Ishikawa (cell line): Measurements from ENCODE around the gene SUGP1.

ENCODE experiments used
- CEBPB ChIP-seq: IDR thresholded peaks from 2 replicates; pipeline ENCODE4 v1.6.1; 2012
- CREB1 ChIP-seq: IDR thresholded peaks from 2 replicates; pipeline ENCODE4 v1.6.1; 2012; ENCODE audit warnings: low read depth
- EGR1 ChIP-seq: IDR thresholded peaks from 2 replicates; pipeline ENCODE4 v1.6.1; 2012
- EP300 ChIP-seq: IDR thresholded peaks from 2 replicates; pipeline ENCODE4 v1.6.1; 2012; ENCODE audit warnings: borderline replicate concordance
- FOXM1 ChIP-seq: IDR thresholded peaks from 2 replicates; pipeline ENCODE4 v1.6.1; 2012; ENCODE audit warnings: low read depth, borderline replicate concordance
- MAX ChIP-seq: IDR thresholded peaks from 2 replicates; pipeline ENCODE4 v1.6.1; 2012
- RAD21 ChIP-seq: IDR thresholded peaks from 2 replicates; pipeline ENCODE4 v1.6.1; 2012; ENCODE audit warnings: low read depth
- REST ChIP-seq: IDR thresholded peaks from 2 replicates; pipeline ENCODE4 v1.6.1; 2012; ENCODE audit warnings: low read depth, mild to moderate bottlenecking
- TAF1 ChIP-seq: IDR thresholded peaks from 2 replicates; pipeline ENCODE4 v1.6.1; 2012; ENCODE audit warnings: low read depth, mild to moderate bottlenecking
- TCF12 ChIP-seq: IDR thresholded peaks from 2 replicates; pipeline ENCODE4 v1.6.1; 2012; ENCODE audit warnings: low read depth
- TEAD4 ChIP-seq: IDR thresholded peaks from 2 replicates; pipeline ENCODE4 v1.6.1; 2012
- YY1 ChIP-seq: IDR thresholded peaks from 2 replicates; pipeline ENCODE4 v1.6.1; 2012; ENCODE audit warnings: low read depth
- ZBTB7A ChIP-seq: IDR thresholded peaks from 2 replicates; pipeline ENCODE4 v1.6.1; 2012; ENCODE audit warnings: low read depth

The SUGP1 gene

GRCh38 chr19:19229701-19230100, 90.6 kb downstream of the SUGP1 start:
- TF ChIP-seq CREB1, result no peak
- no peak for TF ChIP-seq FOXM1
- TF ChIP-seq CEBPB, result no peak
- TF ChIP-seq RAD21, result no peak
- no peak for TF ChIP-seq MAX
- no peak for TF ChIP-seq TAF1
- TF ChIP-seq TEAD4, result no peak
- no peak for TF ChIP-seq EGR1
- TF ChIP-seq REST, result no peak
- TF ChIP-seq EP300, result no peak

- no peak for TF ChIP-seq ZBTB7A
- no peak for TF ChIP-seq TAF1
- no peak for TF ChIP-seq EP300
- no peak for TF ChIP-seq RAD21
- no peak for TF ChIP-seq EGR1
Measured at GRCh38 chr19:19227217-19227616, 93.1 kb downstream of the SUGP1 start.

GRCh38 chr19:19226663-19227062, 93.6 kb downstream of the SUGP1 start:
- TF ChIP-seq TAF1 (no peak), EP300 (no peak), YY1 (no peak), REST (no peak), TCF12 (no peak), FOXM1 (no peak), EGR1 (no peak), MAX (no peak), CREB1 (no peak)

- TF ChIP-seq CEBPB, result no peak
- TF ChIP-seq TAF1, result no peak
- no peak for TF ChIP-seq REST
Measured at GRCh38 chr19:19226204-19226603, 94.1 kb downstream of the SUGP1 start.
